HEK293T (cell line): ENCODE data around the gene MYRFL.

Experiments
- ARNT ChIP-seq: fragments of 450-650 bp; IDR thresholded peaks from 2 replicates; pipeline ENCODE4 v1.6.1; 2017; ENCODE audit warnings: mild to moderate bottlenecking
- BHLHE40 ChIP-seq: fragments of 450-650 bp; IDR thresholded peaks from 2 replicates; pipeline ENCODE4 v1.6.1; 2016; ENCODE audit warnings: mild to moderate bottlenecking, moderate library complexity, borderline replicate concordance
- ELF4 ChIP-seq: fragments of 450-650 bp; IDR thresholded peaks from 2 replicates; pipeline ENCODE4 v1.6.1; 2017; ENCODE audit warnings: antibody characterized with exemption
- FOXA1 ChIP-seq: fragments of 450-650 bp; IDR thresholded peaks from 2 replicates; pipeline ENCODE4 v1.6.1; 2016; ENCODE audit warnings: mild to moderate bottlenecking
- FOXK2 ChIP-seq: fragments of 450-650 bp; IDR thresholded peaks from 2 replicates; pipeline ENCODE4 v1.6.1; 2016; ENCODE audit warnings: mild to moderate bottlenecking
- L3MBTL2 ChIP-seq: fragments of 450-650 bp; conservative IDR thresholded peaks from 2 replicates; pipeline ENCODE4 v1.6.1; 2016; ENCODE audit warnings: mild to moderate bottlenecking
- SP1 ChIP-seq: fragments of 450-650 bp; IDR thresholded peaks from 2 replicates; pipeline ENCODE4 v1.6.1; 2017
- SUZ12 ChIP-seq: fragments of 450-650 bp; IDR thresholded peaks from 2 replicates; pipeline ENCODE4 v1.6.1; 2016; ENCODE audit warnings: mild to moderate bottlenecking
- TARDBP ChIP-seq: fragments of 450-650 bp; IDR thresholded peaks from 2 replicates; pipeline ENCODE4 v1.6.1; 2016
- ZNF384 ChIP-seq: fragments of 450-650 bp; IDR thresholded peaks from 2 replicates; pipeline ENCODE4 v1.6.1; 2016

DNA sequence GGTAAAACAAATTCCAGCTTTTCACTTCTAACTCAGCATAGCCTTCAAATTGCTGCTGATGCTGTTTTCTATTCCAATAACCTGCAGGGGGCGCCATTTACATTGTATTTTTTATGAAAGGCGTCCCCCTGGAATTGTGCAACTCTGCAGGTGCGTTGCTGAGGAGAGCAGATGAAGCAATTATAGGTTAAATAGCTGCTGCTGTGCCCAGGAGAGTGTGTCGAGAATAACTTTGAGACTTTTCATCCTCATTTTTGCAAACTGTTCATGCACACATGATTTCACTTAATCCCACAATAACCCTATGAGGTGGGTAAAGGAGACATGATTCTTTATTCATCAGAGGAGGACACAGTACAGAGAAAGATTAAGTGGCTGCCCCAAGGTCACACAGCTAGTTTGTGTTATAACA is 75.7 kb downstream of the MYRFL start:
- TF ChIP-seq L3MBTL2 (no peak), SP1 (no peak), ZNF384 (no peak), TARDBP (no peak), ELF4 (no peak), ARNT (no peak), FOXA1 (no peak), BHLHE40 (no peak), SUZ12 (no peak), FOXK2 (no peak)
